HCT116 (cell line): ENCODE data around the gene STAT4. TPM values are rescaled to one million over a fixed set of nuclear protein-coding genes. Genes with fewer than 3 reads are reported as not detected.

Experiments used
- ATAC-seq: fragments of 200-7000 bp; cut with Tn5 transposase; 2 replicates; pipeline ENCODE4 v1.9.1; 2020; ENCODE audit warnings: mild to moderate bottlenecking, moderate library complexity
- BruUV-seq: library from RNA; stranded (reverse); fragments of 400-500 nt; replicated peaks from 2 replicates; lab custom pipeline; 2021; lab: Mats Ljungman, UMichigan
- CTCF ChIA-PET: fragments of 300-600 bp; sonication (Branson Sonifier 250); formaldehyde crosslinking; loops from one replicate; lab custom pipeline; 2021; ENCODE audit warnings: antibody characterized with exemption; lab: Charles Lee
- POLR2A ChIA-PET: fragments of 300-600, 350-600 bp; sonication (Branson Sonifier 250); formaldehyde crosslinking; loops from one replicate; lab custom pipeline; 2021; ENCODE audit warnings: antibody characterized with exemption; lab: Charles Lee
- RAD21 ChIA-PET, 2 experiments: fragments of 300-600 bp; sonication (Branson Sonifier 250); formaldehyde crosslinking; loops; one replicate each; lab custom pipeline; 2023; ENCODE audit warnings: low total read pairs in 2 of 2; ENCODE audit not compliant: uncharacterized antibody in 2 of 2, unreplicated experiment in 2 of 2, low non-redundant PET in 1 of 2; lab: Charles Lee
- DNase-seq: peaks from one replicate; pipeline ENCODE4 v3.0.0-alpha.2; 2010; ENCODE audit warnings: low read depth, low spot score
- H2AFZ ChIP-seq: fragments of 200-600 bp; shearing (Covaris generic), sonication (generic); 2 replicates; pipeline ENCODE4 v1.6.1; 2017; ENCODE audit warnings: low read depth, mixed run types, mixed read lengths, antibody characterized with exemption, low read length; ENCODE audit not compliant: poor library complexity, severe bottlenecking
- H3K27ac ChIP-seq: 2 replicates; pipeline ENCODE4 v1.5.1; 2012; ENCODE audit warnings: low read depth, low read length
- H3K27me3 ChIP-seq: fragments of 200-600 bp; sonication (generic); 2 replicates; pipeline ENCODE4 v1.6.1; 2016; ENCODE audit warnings: mixed run types, low read length, mixed read lengths; ENCODE audit not compliant: insufficient read depth
- H3K36me3 ChIP-seq, 2 experiments: fragments of 200-500 bp in 1 of 2; fragments of 200-600 bp in 1 of 2; sonication (Bioruptor generic) in 1 of 2; sonication (generic) in 1 of 2; 2 replicates each; pipeline versions ENCODE4 v1.5.1 to v1.6.1; 2014 to 2016; ENCODE audit warnings: low read length in 2 of 2, inconsistent platforms in 1 of 2, mixed read lengths in 1 of 2, mixed run types in 1 of 2; ENCODE audit not compliant: insufficient read depth in 2 of 2, control insufficient read depth in 1 of 2
- H3K4me1 ChIP-seq, 2 experiments: fragments of 200-600 bp in 1 of 2; sonication (generic) in 1 of 2; 2 replicates each; pipeline versions ENCODE4 v1.5.1 to v1.6.1; 2012 to 2017; ENCODE audit warnings: low read length in 2 of 2, inconsistent platforms in 1 of 2, mild to moderate bottlenecking in 1 of 2, mixed read lengths in 1 of 2, mixed run types in 1 of 2, moderate library complexity in 1 of 2; ENCODE audit not compliant: insufficient read depth in 2 of 2, control insufficient read depth in 1 of 2
- H3K4me2 ChIP-seq: fragments of 200-600 bp; sonication (generic); 2 replicates; pipeline ENCODE4 v1.6.1; 2017; ENCODE audit warnings: mixed run types, low read length, mixed read lengths
- H3K4me3 ChIP-seq, 2 experiments: fragments of 200-600 bp in 1 of 2; sonication (generic) in 1 of 2; replicated peaks in 1 of 2; 2 replicates each; pipeline ENCODE4 v1.5.1; 2011 to 2016; ENCODE audit warnings: low read length in 2 of 2, control low read depth in 1 of 2, low read depth in 1 of 2, mild to moderate bottlenecking in 1 of 2, mixed read lengths in 1 of 2, mixed run types in 1 of 2
- H3K79me2 ChIP-seq: fragments of 200-600 bp; sonication (generic); 2 replicates; pipeline ENCODE4 v1.6.1; 2017; ENCODE audit warnings: mild to moderate bottlenecking, mixed run types, low read length, moderate library complexity, mixed read lengths; ENCODE audit not compliant: insufficient read depth
- H3K9ac ChIP-seq: fragments of 200-600 bp; sonication (generic); 2 replicates; pipeline ENCODE4 v1.6.1; 2016; ENCODE audit warnings: low read length, mixed read lengths
- H3K9me2 ChIP-seq: fragments of 200-600 bp; sonication (generic), shearing (Covaris generic); 2 replicates; pipeline ENCODE4 v1.6.1; 2017; ENCODE audit warnings: mixed run types, mild to moderate bottlenecking, moderate library complexity; ENCODE audit not compliant: insufficient read depth
- H3K9me3 ChIP-seq, 2 experiments: fragments of 200-500 bp in 1 of 2; fragments of 200-600 bp in 1 of 2; sonication (Bioruptor generic) in 1 of 2; sonication (generic) in 1 of 2; 2 replicates each; pipeline ENCODE4 v1.6.1; 2014 to 2017; ENCODE audit warnings: low read length in 2 of 2, mixed read lengths in 2 of 2, inconsistent platforms in 1 of 2, low read depth in 1 of 2, mild to moderate bottlenecking in 1 of 2, mixed run types in 1 of 2, moderate library complexity in 1 of 2; ENCODE audit not compliant: control insufficient read depth in 1 of 2, insufficient read depth in 1 of 2
- H4K20me1 ChIP-seq: fragments of 200-600 bp; sonication (generic), shearing (Covaris generic); 2 replicates; pipeline ENCODE4 v1.6.1; 2017; ENCODE audit warnings: mixed run types, mild to moderate bottlenecking, moderate library complexity; ENCODE audit not compliant: insufficient read depth
- CBX3 ChIP-seq: IDR thresholded peaks from 2 replicates; pipeline ENCODE4 v1.6.1; 2012; ENCODE audit warnings: low read depth
- CTCF ChIP-seq, 3 experiments: fragments of 200-600 bp in 1 of 3; sonication (generic) in 1 of 3; IDR thresholded peaks in 2 of 3; conservative IDR thresholded peaks in 1 of 3; 2 replicates each; pipeline ENCODE4 v1.5.1; 2012 to 2017; ENCODE audit warnings: low read depth in 2 of 3, low read length in 2 of 3, antibody characterized with exemption in 1 of 3, borderline replicate concordance in 1 of 3, control low read depth in 1 of 3, mild to moderate bottlenecking in 1 of 3, mixed read lengths in 1 of 3, mixed run types in 1 of 3, moderate library complexity in 1 of 3; ENCODE audit not compliant: insufficient read depth in 1 of 3
- EGR1 ChIP-seq: IDR thresholded peaks from 2 replicates; pipeline ENCODE4 v1.6.1; 2012; ENCODE audit warnings: low read depth
- FOSL1 ChIP-seq: IDR thresholded peaks from 2 replicates; pipeline ENCODE4 v1.6.1; 2012; ENCODE audit warnings: low read depth
- JUND ChIP-seq: IDR thresholded peaks from 2 replicates; pipeline ENCODE4 v1.6.1; 2012
- RAD21 ChIP-seq: IDR thresholded peaks from 2 replicates; pipeline ENCODE4 v1.6.1; 2012; ENCODE audit warnings: low read depth, mild to moderate bottlenecking
- REST ChIP-seq: IDR thresholded peaks from 2 replicates; pipeline ENCODE4 v1.6.1; 2012; ENCODE audit warnings: low read depth
- SP1 ChIP-seq: IDR thresholded peaks from 2 replicates; pipeline ENCODE4 v1.6.1; 2012; ENCODE audit warnings: low read depth
- YY1 ChIP-seq: IDR thresholded peaks from 2 replicates; pipeline ENCODE4 v1.6.1; 2011; ENCODE audit warnings: low read length, low read depth, moderate library complexity, mild to moderate bottlenecking; ENCODE audit not compliant: insufficient replicate concordance; ENCODE audit errors: extremely low read depth
- ZBTB33 ChIP-seq: IDR thresholded peaks from 2 replicates; pipeline ENCODE4 v1.6.1; 2011; ENCODE audit warnings: mild to moderate bottlenecking, low read length, moderate library complexity; ENCODE audit not compliant: insufficient replicate concordance; ENCODE audit errors: extremely low read depth
- intact Hi-C: fragments of 100-400 bp; cut with micrococcal nuclease; formaldehyde crosslinking; loops from 2 replicates; pipeline ENCODE4 v1.10.0; 2022
- total RNA-seq: library from RNA; stranded (reverse); gene quantifications from one replicate; pipeline ENCODE4 v1.2.1, GENCODE V29; 2021; ENCODE audit not compliant: unreplicated experiment

STAT4 gene
- total RNA-seq, 1 experiment from 2014 or later, result 2.0 TPM

- H3K9me2 ChIP-seq, result no peaks in the 10 kb centered on the region
- intact Hi-C loops, result loop anchor here (2.0 kb wide), 1 partner anchor 101 kb away; no protein-coding TSS in a partner anchor
- H3K36me3 ChIP-seq, result peaks cover 55 to 75% of the 10 kb centered on the region in 2 experiments
- TF ChIP-seq FOSL1 (no peak), CBX3 (no peak), CTCF (IDR thresholded peaks at IDR 0.05 in 2 of 3, conservative IDR thresholded peaks at IDR 0.05 in 1 of 3; ENCODE audit: borderline replicate concordance in 1 of 3, insufficient read depth in 1 of 3, low read depth in 2 of 3, low read length in 2 of 3) (no peak), JUND (no peak), ZBTB33 (no peak), YY1 (no peak), RAD21 (no peak), EGR1 (no peak), REST (no peak), SP1 (no peak)
- TF ChIP-seq, all 23 proteins: peak for 0
- no peak overlapping the region for H3K4me3 ChIP-seq
- BruUV-seq, result no TSS peak
- ATAC-seq (no peak), DNase-seq (no peak)
- H3K4me2 ChIP-seq, result no peak overlapping the region
- no peak overlapping the region for H2AFZ ChIP-seq
- POLR2A ChIA-PET, result no interaction called here
- no peak overlapping the region for H3K27ac ChIP-seq
- CTCF ChIA-PET, result no interaction called here
- RAD21 ChIA-PET, result no interaction called here
- H3K9me3 ChIP-seq, result no peaks in the 10 kb centered on the region
- no peak overlapping the region for H3K9ac ChIP-seq
- H4K20me1 ChIP-seq, result no peaks in the 10 kb centered on the region
- no peaks in the 10 kb centered on the region for H3K27me3 ChIP-seq
- no peaks in the 10 kb centered on the region for H3K79me2 ChIP-seq
- H3K4me1 ChIP-seq, result no peaks in the 10 kb centered on the region
Measured at GRCh38 chr2:190997526-190998113, 153.2 kb downstream of the STAT4 start.
